ENCODE results near the gene PLXND1.
"Not testable (repeated sequence)": the region's sequence is repeated elsewhere in the genome, so short reads cannot be mapped to it uniquely, and the experiment has no call there.

Gene PLXND1

GRCh38 chr3:129612534-129613366 is 6.3 kb upstream of the PLXND1 start:
- no peak for DNase-seq (ENCODE audit: low read depth)

GRCh38 chr3:129611812-129612533 is 5.5 kb upstream of the PLXND1 start:
- no peak for DNase-seq (ENCODE audit: low read depth)

- DNase-seq (ENCODE audit: low read depth), result no peak
Measured at GRCh38 chr3:129611446-129611800, 4.9 kb upstream of the PLXND1 start.

GRCh38 chr3:129610794-129611445 is 4.4 kb upstream of the PLXND1 start:
- not testable (repeated sequence) for DNase-seq (ENCODE audit: low read depth)

- no peak for DNase-seq (ENCODE audit: low read depth)
Measured at GRCh38 chr3:129610276-129610675, 3.8 kb upstream of the PLXND1 start.

GRCh38 chr3:129609591-129610182 is 3.2 kb upstream of the PLXND1 start:
- no peak for DNase-seq (ENCODE audit: low read depth)

- no peak for DNase-seq (ENCODE audit: low read depth)
Measured at GRCh38 chr3:129608936-129609590, 2.6 kb upstream of the PLXND1 start.

GRCh38 chr3:129608087-129608935 is 1.8 kb upstream of the PLXND1 start:
- DNase-seq (ENCODE audit: low read depth), result peak; percentile 61

- DNase-seq (ENCODE audit: low read depth), result no peak
Measured at GRCh38 chr3:129607391-129608068, 1.1 kb upstream of the PLXND1 start.

- DNase-seq (ENCODE audit: low read depth), result peak; percentile 64
Measured at GRCh38 chr3:129605922-129606635, 397 bp downstream of the PLXND1 start.

- DNase-seq (ENCODE audit: low read depth), result peak; percentile 35
Measured at GRCh38 chr3:129605203-129605921, 1.1 kb downstream of the PLXND1 start.

GRCh38 chr3:129604767-129605166 is 1.7 kb downstream of the PLXND1 start:
- DNase-seq (ENCODE audit: low read depth), result no peak

GRCh38 chr3:129603991-129604749 is 2.3 kb downstream of the PLXND1 start:
- DNase-seq (ENCODE audit: low read depth), result no peak

GRCh38 chr3:129603561-129603942 is 2.9 kb downstream of the PLXND1 start:
- DNase-seq (ENCODE audit: low read depth), result no peak

- peak; percentile 90 for DNase-seq (ENCODE audit: low read depth)
Measured at GRCh38 chr3:129602730-129603560, 3.5 kb downstream of the PLXND1 start.

GRCh38 chr3:129602309-129602708 is 4.2 kb downstream of the PLXND1 start:
- DNase-seq (ENCODE audit: low read depth), result no peak

- DNase-seq (ENCODE audit: low read depth), result no peak
Measured at GRCh38 chr3:129601713-129602112, 4.8 kb downstream of the PLXND1 start.
